ENCODE data around the gene ARRDC1. TPM values are rescaled to one million over a fixed set of nuclear protein-coding genes. Genes with fewer than 3 reads are reported as not detected.
"Not testable (repeated sequence)": the region's sequence is repeated elsewhere in the genome, so short reads cannot be mapped to it uniquely, and the experiment has no call there.

ARRDC1 gene
- polyA plus RNA-seq, 1 experiment, result 46.1 TPM

DNA sequence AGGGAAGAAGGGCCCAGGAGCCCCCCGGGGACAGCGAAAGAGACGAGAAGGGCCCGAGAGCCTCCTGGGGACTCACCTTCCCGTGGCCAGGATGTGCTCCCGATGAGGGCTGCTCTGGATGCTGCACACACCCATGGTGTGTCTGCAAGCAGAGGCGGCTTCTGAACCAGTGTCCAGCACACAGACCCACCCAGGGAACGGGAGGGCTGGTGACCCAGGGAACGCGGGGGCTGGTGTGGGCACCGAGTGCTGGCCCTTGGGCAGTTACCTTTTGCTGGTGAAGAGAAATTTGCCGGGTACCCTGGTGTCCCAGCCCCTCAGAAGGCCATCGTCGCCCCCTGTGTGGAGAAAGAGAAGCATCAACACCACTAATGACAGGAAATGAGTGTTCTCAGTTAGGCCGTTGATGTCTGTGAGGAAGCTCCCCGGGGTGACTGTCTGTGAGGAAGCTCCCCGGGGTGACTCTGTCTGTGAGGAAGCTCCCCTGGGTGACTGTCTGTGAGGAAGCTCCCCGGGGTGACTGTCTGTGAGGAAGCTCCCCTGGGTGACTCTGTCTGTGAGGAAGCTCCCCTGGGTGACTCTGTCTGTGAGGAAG, 40.6 kb upstream of the ARRDC1 start:
- no peak overlapping the region for H3K4me3 ChIP-seq (ENCODE audit: low read depth, low read length)
- CTCF ChIA-PET, result interaction anchor here (0.6 kb wide), 1 partner anchor 9 kb away, joined by 5 read pairs; no protein-coding TSS in a partner anchor
- DNase-seq (ENCODE audit: low read depth), result no peak

DNA sequence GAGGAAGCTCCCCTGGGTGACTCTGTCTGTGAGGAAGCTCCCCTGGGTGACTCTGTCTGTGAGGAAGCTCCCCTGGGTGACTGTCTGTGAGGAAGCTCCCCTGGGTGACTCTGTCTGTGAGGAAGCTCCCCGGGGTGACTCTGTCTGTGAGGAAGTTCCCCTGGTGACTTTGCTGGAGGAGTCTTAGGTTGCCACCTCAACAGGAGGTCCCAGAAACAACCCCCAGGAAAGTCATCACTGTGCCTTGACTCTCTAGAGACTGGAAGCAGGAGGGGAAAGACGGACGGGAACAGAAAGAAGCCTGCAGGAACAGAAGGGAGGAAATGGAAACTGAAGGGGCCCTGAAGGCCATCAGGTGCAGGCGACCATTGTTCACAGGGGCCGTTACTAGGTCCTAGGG, 37.0 kb upstream of the ARRDC1 start:
- POLR2A ChIA-PET; H3K27me3 ChIP-seq (ENCODE audit: control insufficient read depth, insufficient read depth, low read length); H3K4me3 ChIP-seq (ENCODE audit: low read depth, low read length); DNase-seq (ENCODE audit: low read depth); CTCF ChIA-PET: not testable (repeated sequence)
- H3K36me3 ChIP-seq (ENCODE audit: control insufficient read depth, insufficient read depth, low read length), result peaks cover 18% of the 10 kb centered on the region

More for the DNA sequence above, 40.6 kb upstream of the ARRDC1 start:
- Histone ChIP-seq H3K36me3 (ENCODE audit: control insufficient read depth, insufficient read depth, low read length) (peaks cover 16% of the 10 kb centered on the region), H3K27me3 (ENCODE audit: control insufficient read depth, insufficient read depth, low read length) (no peaks in the 10 kb centered on the region)
- TF ChIP-seq, protein P1, sequence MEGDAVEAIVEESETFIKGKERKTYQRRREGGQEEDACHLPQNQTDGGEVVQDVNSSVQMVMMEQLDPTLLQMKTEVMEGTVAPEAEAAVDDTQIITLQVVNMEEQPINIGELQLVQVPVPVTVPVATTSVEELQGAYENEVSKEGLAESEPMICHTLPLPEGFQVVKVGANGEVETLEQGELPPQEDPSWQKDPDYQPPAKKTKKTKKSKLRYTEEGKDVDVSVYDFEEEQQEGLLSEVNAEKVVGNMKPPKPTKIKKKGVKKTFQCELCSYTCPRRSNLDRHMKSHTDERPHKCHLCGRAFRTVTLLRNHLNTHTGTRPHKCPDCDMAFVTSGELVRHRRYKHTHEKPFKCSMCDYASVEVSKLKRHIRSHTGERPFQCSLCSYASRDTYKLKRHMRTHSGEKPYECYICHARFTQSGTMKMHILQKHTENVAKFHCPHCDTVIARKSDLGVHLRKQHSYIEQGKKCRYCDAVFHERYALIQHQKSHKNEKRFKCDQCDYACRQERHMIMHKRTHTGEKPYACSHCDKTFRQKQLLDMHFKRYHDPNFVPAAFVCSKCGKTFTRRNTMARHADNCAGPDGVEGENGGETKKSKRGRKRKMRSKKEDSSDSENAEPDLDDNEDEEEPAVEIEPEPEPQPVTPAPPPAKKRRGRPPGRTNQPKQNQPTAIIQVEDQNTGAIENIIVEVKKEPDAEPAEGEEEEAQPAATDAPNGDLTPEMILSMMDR (IDR thresholded peaks at IDR 0.05; ENCODE audit: insufficient read depth, low read depth, low read length), result no peak
- POLR2A ChIA-PET, result no interaction called here

DNA sequence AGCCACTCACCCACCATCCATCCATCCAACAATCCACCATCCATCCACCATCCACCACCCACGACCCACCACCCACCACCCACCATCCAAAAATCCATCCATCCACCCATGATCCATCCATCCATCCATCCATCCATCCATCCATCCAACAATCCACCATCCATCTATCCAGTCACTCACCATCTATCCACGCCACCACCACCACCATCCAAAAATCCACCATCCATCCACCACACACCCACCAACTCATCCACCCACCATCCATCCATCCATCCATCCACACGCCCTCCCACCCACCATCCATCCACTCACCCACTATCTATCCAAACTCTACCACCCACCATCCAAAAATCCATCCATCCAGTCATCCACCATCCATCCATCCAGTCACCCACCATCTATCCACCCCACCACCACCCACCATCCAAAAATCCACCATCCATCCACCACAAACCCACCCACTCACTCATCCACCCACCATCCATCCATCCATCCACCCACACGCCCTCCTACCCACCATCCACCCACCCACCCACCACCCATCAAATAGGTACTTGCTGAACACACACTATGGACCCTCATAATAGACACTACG, 35.8 kb upstream of the ARRDC1 start:
- ChIA-PET CTCF (no interaction called here), POLR2A (no interaction called here)
- DNase-seq (ENCODE audit: low read depth), result no peak
- Histone ChIP-seq H3K36me3 (ENCODE audit: control insufficient read depth, insufficient read depth, low read length) (peaks cover 13% of the 10 kb centered on the region), H3K4me3 (ENCODE audit: low read depth, low read length) (no peak overlapping the region), H3K27me3 (ENCODE audit: control insufficient read depth, insufficient read depth, low read length) (no peaks in the 10 kb centered on the region)
- TF ChIP-seq, protein P1 (IDR thresholded peaks at IDR 0.05; ENCODE audit: insufficient read depth, low read depth, low read length), result no peak

DNA sequence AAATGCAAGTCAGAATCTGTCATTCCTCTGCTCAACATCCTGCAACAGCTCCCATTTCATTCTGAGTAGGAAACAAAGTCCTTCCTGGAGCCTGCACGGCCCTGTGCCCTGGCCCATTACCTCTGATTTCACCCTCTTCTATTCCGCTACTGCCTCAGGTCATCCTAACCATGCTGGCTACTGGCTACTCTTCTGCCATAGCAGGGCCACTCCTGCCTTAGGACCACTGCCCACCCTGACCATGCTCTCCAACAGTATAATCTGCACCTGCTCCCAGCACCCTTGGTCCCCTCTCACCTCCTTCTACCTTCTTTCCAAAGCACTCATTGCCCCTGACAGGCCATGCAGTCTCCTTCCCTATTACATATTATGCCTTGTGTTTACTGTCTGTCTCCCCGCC, 34.9 kb upstream of the ARRDC1 start:
- CTCF ChIA-PET, result no interaction called here

DNA sequence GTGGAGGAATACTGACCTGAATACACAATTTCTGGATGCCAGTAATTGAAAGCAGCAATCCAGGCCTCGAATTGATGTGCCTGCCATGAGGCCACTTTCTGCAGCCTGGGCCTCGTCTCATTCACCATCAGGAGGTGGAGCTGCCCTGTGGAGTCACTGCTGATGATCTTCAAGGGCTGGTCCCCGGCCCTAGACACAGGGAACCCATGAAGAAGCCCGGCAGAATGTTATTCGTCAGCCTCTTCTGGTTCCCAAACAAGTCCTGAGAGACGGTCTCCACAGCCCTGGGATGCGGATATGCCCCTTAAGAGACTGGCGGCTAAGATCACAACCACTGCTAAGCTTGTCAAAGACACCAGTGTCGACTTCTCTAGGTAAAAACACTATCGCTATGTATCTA, 31.3 kb upstream of the ARRDC1 start:
- H3K4me3 ChIP-seq (ENCODE audit: low read depth, low read length), result no peak overlapping the region
- H3K27me3 ChIP-seq (ENCODE audit: control insufficient read depth, insufficient read depth, low read length), result no peaks in the 10 kb centered on the region
- ChIA-PET POLR2A (no interaction called here), CTCF (interaction anchor here (0.6 kb wide), 2 partner anchors 9 to 317 kb away, joined by 3 to 5 read pairs; no protein-coding TSS in a partner anchor)
- H3K36me3 ChIP-seq (ENCODE audit: control insufficient read depth, insufficient read depth, low read length), result peaks cover 10% of the 10 kb centered on the region
- TF ChIP-seq, protein P1 (IDR thresholded peaks at IDR 0.05; ENCODE audit: insufficient read depth, low read depth, low read length), result no peak
- DNase-seq (ENCODE audit: low read depth), result no peak

More for the DNA sequence above, 34.9 kb upstream of the ARRDC1 start:
- TF ChIP-seq, protein P1 (IDR thresholded peaks at IDR 0.05; ENCODE audit: insufficient read depth, low read depth, low read length), result no peak
- H3K4me3 ChIP-seq (ENCODE audit: low read depth, low read length), result no peak overlapping the region
- H3K36me3 ChIP-seq (ENCODE audit: control insufficient read depth, insufficient read depth, low read length), result peaks cover 10% of the 10 kb centered on the region
- H3K27me3 ChIP-seq (ENCODE audit: control insufficient read depth, insufficient read depth, low read length), result no peaks in the 10 kb centered on the region
- no peak for DNase-seq (ENCODE audit: low read depth)
- POLR2A ChIA-PET, result no interaction called here

DNA sequence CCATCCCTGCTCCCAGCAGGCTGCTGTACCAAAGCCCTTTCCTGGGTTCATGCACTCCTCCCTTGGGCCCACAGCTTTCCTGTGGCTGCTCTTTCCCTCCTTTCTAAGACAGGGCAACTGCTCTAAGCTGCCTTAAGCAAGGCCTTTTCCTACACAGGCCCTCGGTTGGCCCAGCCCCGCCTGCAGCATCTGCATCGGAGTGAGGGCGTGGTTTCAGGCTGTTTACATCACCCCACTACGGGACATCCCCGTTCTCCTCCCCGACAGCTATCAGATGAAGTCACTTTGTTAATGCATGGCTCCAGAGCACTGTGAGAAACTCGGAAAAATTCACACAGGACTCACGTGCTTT, 30.1 kb upstream of the ARRDC1 start:
- TF ChIP-seq, protein P1 (IDR thresholded peaks at IDR 0.05; ENCODE audit: insufficient read depth, low read depth, low read length), result no peak
- no peak overlapping the region for H3K4me3 ChIP-seq (ENCODE audit: low read depth, low read length)
- peaks cover 14% of the 10 kb centered on the region for H3K36me3 ChIP-seq (ENCODE audit: control insufficient read depth, insufficient read depth, low read length)
- no peaks in the 10 kb centered on the region for H3K27me3 ChIP-seq (ENCODE audit: control insufficient read depth, insufficient read depth, low read length)
- CTCF ChIA-PET, result no interaction called here
- no peak for DNase-seq (ENCODE audit: low read depth)
- POLR2A ChIA-PET, result no interaction called here

All from BJ (cell line).